Endothelial cell of umbilical vein (primary cell): ENCODE measurements around the gene ADD1. TPM values are rescaled to one million over a fixed set of nuclear protein-coding genes. Genes with fewer than 3 reads are reported as not detected.

Experiments
- BruUV-seq: library from RNA; stranded (reverse); fragments of 400-500 nt; replicated peaks from 2 replicates; lab custom pipeline; 2021; lab: Mats Ljungman, UMichigan
- CTCF ChIA-PET: fragments of 300-600, 350-600 bp; sonication (Branson Sonifier 250); formaldehyde crosslinking; loops from one replicate; lab custom pipeline; 2021; ENCODE audit warnings: antibody characterized with exemption, inconsistent platforms; lab: Charles Lee
- POLR2A ChIA-PET: fragments of 300-600, 350-600 bp; sonication (Branson Sonifier 250); formaldehyde crosslinking; loops from one replicate; lab custom pipeline; 2021; ENCODE audit warnings: antibody characterized with exemption, inconsistent platforms; lab: Charles Lee
- DNase-seq: peaks from one replicate; pipeline ENCODE4 v3.0.0-alpha.2; 2011; ENCODE audit warnings: low read depth, low spot score
- FAIRE-seq: peaks from 2 replicates; lab custom pipeline; 2011; peaks lifted over from hg19 to GRCh38; lab: Jason Lieb, UNC
- H2AFZ ChIP-seq: 2 replicates; pipeline ENCODE4 v1.6.0; 2012; ENCODE audit warnings: low read depth, low read length, control low read depth, inconsistent platforms
- H3K27ac ChIP-seq: 2 replicates; pipeline ENCODE4 v1.5.1; 2011; ENCODE audit warnings: low read depth, mild to moderate bottlenecking, control low read depth, low read length, moderate library complexity; ENCODE audit not compliant: insufficient read depth
- H3K27me3 ChIP-seq, 2 experiments: 2 replicates each; pipeline versions ENCODE4 v1.6.0 to v1.6.1; 2011; ENCODE audit warnings: low read length in 2 of 2, mixed read lengths in 1 of 2; ENCODE audit not compliant: control insufficient read depth in 2 of 2, insufficient read depth in 2 of 2
- H3K36me3 ChIP-seq, 2 experiments: 2 replicates in 1 of 2; 3 replicates in 1 of 2; pipeline ENCODE4 v1.5.1; 2011; ENCODE audit warnings: low read length in 2 of 2, mild to moderate bottlenecking in 1 of 2, moderate library complexity in 1 of 2; ENCODE audit not compliant: control insufficient read depth in 2 of 2, insufficient read depth in 2 of 2; ENCODE audit errors: extremely low read depth in 1 of 2
- H3K4me1 ChIP-seq: 3 replicates; pipeline ENCODE4 v1.5.1; 2011; ENCODE audit warnings: mild to moderate bottlenecking, low read length; ENCODE audit not compliant: control insufficient read depth, insufficient read depth; ENCODE audit errors: extremely low read depth
- H3K4me2 ChIP-seq: 2 replicates; pipeline ENCODE4 v1.6.1; 2011; ENCODE audit warnings: low read length, control low read depth, mixed read lengths; ENCODE audit not compliant: insufficient read depth
- H3K4me3 ChIP-seq, 3 experiments: fragments of 200-600 bp in 1 of 3; sonication (generic), shearing (Covaris generic) in 1 of 3; replicated peaks in 1 of 3; 2 replicates each; pipeline ENCODE4 v1.5.1; 2011 to 2016; ENCODE audit warnings: control low read depth in 3 of 3, low read length in 3 of 3, mild to moderate bottlenecking in 2 of 3, inconsistent platforms in 1 of 3, low read depth in 1 of 3, moderate library complexity in 1 of 3; ENCODE audit not compliant: insufficient read depth in 1 of 3
- H3K79me2 ChIP-seq: 2 replicates; pipeline ENCODE4 v1.6.0; 2012; ENCODE audit warnings: low read length, inconsistent platforms; ENCODE audit not compliant: control insufficient read depth, insufficient read depth
- H3K9ac ChIP-seq: replicated peaks from 2 replicates; pipeline ENCODE3; 2011; ENCODE audit warnings: low read length, control low read depth; ENCODE audit not compliant: insufficient read depth; ENCODE audit errors: extremely low read depth
- H3K9me1 ChIP-seq: replicated peaks from 3 replicates; pipeline ENCODE4 v1.6.0; 2011; ENCODE audit warnings: mild to moderate bottlenecking, low read length; ENCODE audit not compliant: control insufficient read depth, insufficient read depth; ENCODE audit errors: extremely low read depth
- H3K9me3 ChIP-seq: replicated peaks from 2 replicates; pipeline ENCODE4 v1.5.1; 2012; ENCODE audit warnings: low read length, inconsistent platforms; ENCODE audit not compliant: control insufficient read depth, insufficient read depth
- H4K20me1 ChIP-seq: replicated peaks from 2 replicates; pipeline ENCODE3; 2011; ENCODE audit warnings: mild to moderate bottlenecking, low read length; ENCODE audit not compliant: control insufficient read depth, insufficient read depth; ENCODE audit errors: extremely low read depth
- CTCF ChIP-seq, 2 donors: IDR thresholded peaks; 1 replicate in 1 of 2; 2 replicates in 1 of 2; pipeline ENCODE4 v1.5.1; 2011; ENCODE audit warnings: low read length in 2 of 2, mild to moderate bottlenecking in 2 of 2, moderate library complexity in 2 of 2, control low read depth in 1 of 2, inconsistent platforms in 1 of 2, low read depth in 1 of 2; ENCODE audit not compliant: insufficient read depth in 1 of 2; ENCODE audit errors: extremely low read depth in 1 of 2
- EZH2 ChIP-seq: IDR thresholded peaks from 2 replicates; pipeline ENCODE4 v1.6.1; 2012; ENCODE audit warnings: borderline replicate concordance, low read depth, mild to moderate bottlenecking, moderate library complexity, low read length, inconsistent platforms; ENCODE audit not compliant: severe bottlenecking
- FOS ChIP-seq: IDR thresholded peaks from 2 replicates; pipeline ENCODE4 v1.6.1; 2011; ENCODE audit warnings: mild to moderate bottlenecking, low read length, moderate library complexity, borderline replicate concordance; ENCODE audit not compliant: insufficient read depth
- GATA2 ChIP-seq: IDR thresholded peaks from 2 replicates; pipeline ENCODE4 v1.7.0; 2011; ENCODE audit warnings: low read depth, mild to moderate bottlenecking, moderate library complexity, mixed read lengths, low read length; ENCODE audit not compliant: insufficient read length, insufficient read depth
- JUN ChIP-seq: IDR thresholded peaks from 2 replicates; pipeline ENCODE4 v1.6.1; 2011; ENCODE audit warnings: borderline replicate concordance, low read depth; ENCODE audit not compliant: insufficient read length, insufficient read depth
- MAX ChIP-seq: IDR thresholded peaks from 2 replicates; pipeline ENCODE4 v1.6.1; 2011; ENCODE audit not compliant: insufficient read depth, insufficient read length
- MYC ChIP-seq: IDR thresholded peaks from one replicate; pipeline ENCODE4 v1.6.1; 2011; ENCODE audit warnings: mild to moderate bottlenecking, low read depth, low read length
- POLR2A ChIP-seq: IDR thresholded peaks from 2 replicates; pipeline ENCODE4 v1.6.1; 2012; ENCODE audit warnings: low read depth, mild to moderate bottlenecking, control low read depth, low read length
- POLR2AphosphoS5 ChIP-seq: IDR thresholded peaks from 2 replicates; pipeline ENCODE4 v1.6.1; 2012; ENCODE audit warnings: low read depth, mild to moderate bottlenecking, control low read depth, low read length, moderate library complexity; ENCODE audit not compliant: insufficient read depth
- dilution Hi-C: fragments of 300-500 bp; cut with MboI; formaldehyde crosslinking; loops from one replicate; pipeline ENCODE4 v1.15.0; 2019; ENCODE audit warnings: low sequenced_read_pairs; ENCODE audit not compliant: extremely low pct_ligation_motif_present
- intact Hi-C: fragments of 100-400 bp; cut with micrococcal nuclease; formaldehyde crosslinking; loops from one replicate; pipeline ENCODE4 v1.10.0; 2022
- polyA plus RNA-seq, 4 experiments: library from polyadenylated mRNA; depleted of rRNA in 3 of 4; stranded (reverse) in 3 of 4; unstranded in 1 of 4; fragments of >200 nt; gene quantifications; 2 replicates each; pipeline versions ENCODE4 v1.2.1 to v1.2.3, GENCODE V29; 2011 to 2012; ENCODE audit warnings: missing spikeins in 1 of 4
- total RNA-seq: library from RNA; stranded (reverse); gene quantifications from 2 replicates; pipeline ENCODE4 v1.2.3, GENCODE V29; 2021

The ADD1 gene
- total and polyA plus RNA-seq, 2 donors (not counting 3 experiments of a cell fraction or from before 2014, with no cell fraction given), result 219 to 305 TPM

- dilution Hi-C loops, result no loop called here
- DNase-seq, result no peak
- Histone ChIP-seq H3K9ac (no peak overlapping the region), H3K4me2 (no peak overlapping the region), H3K36me3 (peaks cover 31 to 83% of the 10 kb centered on the region in 2 experiments), H3K9me3 (no peaks in the 10 kb centered on the region), H3K4me1 (no peaks in the 10 kb centered on the region), H3K79me2 (no peaks in the 10 kb centered on the region), H3K9me1 (no peaks in the 10 kb centered on the region), H3K4me3 (no peak overlapping the region), H3K27me3 (no peaks in the 10 kb centered on the region), H2AFZ (no peak overlapping the region), H4K20me1 (no peaks in the 10 kb centered on the region), H3K27ac (no peak overlapping the region)
- intact Hi-C loops, result no loop called here
- BruUV-seq, result no TSS peak
- TF ChIP-seq FOS (no peak), MYC (no peak), MAX (no peak), CTCF (IDR thresholded peaks at IDR 0.05; ENCODE audit: extremely low read depth in 1 of 2, insufficient read depth in 1 of 2, low read depth in 1 of 2, low read length in 2 of 2) (no peak), GATA2 (no peak), POLR2AphosphoS5 (no peak), POLR2A (no peak), EZH2 (no peak), JUN (no peak)
- no peak for FAIRE-seq
- ChIA-PET POLR2A (no interaction called here), CTCF (interaction anchor here (2.3 kb wide), 1 partner anchor 8 kb away, joined by 5 read pairs; no protein-coding TSS in a partner anchor)
These were observed 99.9 kb downstream of the ADD1 start for GRCh38 chr4:2943364-2944090.
